ENCODE measurements around the gene TNNT1.
A peak's percentile ranks its signal among the peaks of the same experiment; 100 is the strongest.

Gene TNNT1

DNA sequence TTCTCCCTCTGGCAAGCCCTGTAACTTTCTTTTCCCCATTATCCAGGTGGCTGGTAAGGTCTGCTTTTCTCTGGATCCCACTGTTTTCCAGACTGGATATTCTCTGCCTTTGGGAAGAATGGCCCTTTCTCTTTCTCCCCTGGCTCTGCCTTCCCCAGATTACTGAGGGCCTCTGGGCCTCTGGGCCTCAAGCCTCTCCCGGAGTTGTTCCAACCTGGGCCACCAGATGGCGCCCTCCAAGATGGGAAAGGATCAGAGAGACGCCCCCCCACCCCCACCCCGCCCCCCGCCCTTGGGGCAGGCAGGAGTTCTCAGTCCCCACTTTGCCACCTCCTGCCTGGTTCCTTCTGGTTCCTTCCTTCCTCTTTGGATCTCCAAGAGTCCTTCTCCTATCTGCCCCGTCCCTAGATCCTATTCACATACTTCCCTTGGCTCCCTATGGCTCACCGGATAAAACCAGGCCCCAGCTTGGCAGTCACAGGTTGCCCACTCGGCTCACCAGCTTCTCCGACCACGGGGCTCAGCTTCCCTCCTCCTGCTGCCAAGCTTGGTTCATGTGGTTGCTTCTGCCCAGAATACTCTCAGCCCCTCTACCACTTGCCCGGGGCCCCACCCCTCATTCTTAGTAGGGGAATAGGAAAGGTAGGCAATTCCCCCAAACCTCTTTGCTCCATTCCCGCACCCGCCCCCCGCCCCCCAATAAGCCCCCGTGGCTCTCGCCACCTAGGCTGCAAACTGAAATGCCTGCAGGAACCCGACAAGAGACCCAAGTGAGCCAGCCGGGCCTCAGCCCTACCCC, 60.3 kb downstream of the TNNT1 start:
- peak; percentile 77 for DNase-seq (ENCODE audit: low spot score)

DNA sequence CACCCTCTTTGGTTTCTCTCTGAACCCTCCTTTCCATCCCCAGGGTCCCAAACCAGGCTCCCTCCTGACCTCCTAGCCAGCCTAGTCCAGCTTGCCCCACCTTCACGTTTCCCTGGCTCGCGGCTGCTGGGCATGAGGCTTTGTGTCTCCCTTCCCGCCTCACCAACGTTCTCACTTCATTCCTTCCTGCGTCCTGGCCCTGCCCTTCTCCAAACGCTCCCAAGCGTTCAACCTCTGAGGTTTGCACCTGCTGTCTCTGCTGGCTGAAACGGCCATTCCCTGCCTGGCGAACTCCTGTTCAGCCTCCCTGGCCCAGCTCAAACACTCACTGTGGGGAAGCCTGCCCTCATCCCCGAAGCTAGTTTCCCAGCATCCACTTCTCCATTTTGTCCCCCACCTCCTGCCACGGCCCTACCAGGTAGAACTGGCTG, 61.0 kb downstream of the TNNT1 start:
- no peak for DNase-seq (ENCODE audit: low spot score)

DNA sequence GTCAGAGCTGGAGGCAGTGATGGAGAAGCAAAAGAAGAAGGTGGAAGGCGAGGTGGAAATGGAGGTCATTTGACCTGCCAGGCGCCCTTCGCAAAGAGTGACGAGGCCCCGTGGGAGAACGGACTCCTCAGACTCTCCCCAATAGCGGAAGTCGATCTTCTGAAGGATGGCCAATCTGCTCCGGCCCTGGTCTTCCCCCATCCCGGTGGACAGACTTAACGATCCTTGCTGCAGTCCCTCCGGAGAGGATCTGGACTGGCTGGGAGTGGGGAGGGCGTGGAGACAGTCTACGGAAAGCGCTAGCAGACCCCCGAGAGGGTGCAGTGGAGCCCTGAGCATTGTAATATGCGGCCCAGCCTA, 61.5 kb downstream of the TNNT1 start:
- no peak for DNase-seq (ENCODE audit: low spot score)

DNA sequence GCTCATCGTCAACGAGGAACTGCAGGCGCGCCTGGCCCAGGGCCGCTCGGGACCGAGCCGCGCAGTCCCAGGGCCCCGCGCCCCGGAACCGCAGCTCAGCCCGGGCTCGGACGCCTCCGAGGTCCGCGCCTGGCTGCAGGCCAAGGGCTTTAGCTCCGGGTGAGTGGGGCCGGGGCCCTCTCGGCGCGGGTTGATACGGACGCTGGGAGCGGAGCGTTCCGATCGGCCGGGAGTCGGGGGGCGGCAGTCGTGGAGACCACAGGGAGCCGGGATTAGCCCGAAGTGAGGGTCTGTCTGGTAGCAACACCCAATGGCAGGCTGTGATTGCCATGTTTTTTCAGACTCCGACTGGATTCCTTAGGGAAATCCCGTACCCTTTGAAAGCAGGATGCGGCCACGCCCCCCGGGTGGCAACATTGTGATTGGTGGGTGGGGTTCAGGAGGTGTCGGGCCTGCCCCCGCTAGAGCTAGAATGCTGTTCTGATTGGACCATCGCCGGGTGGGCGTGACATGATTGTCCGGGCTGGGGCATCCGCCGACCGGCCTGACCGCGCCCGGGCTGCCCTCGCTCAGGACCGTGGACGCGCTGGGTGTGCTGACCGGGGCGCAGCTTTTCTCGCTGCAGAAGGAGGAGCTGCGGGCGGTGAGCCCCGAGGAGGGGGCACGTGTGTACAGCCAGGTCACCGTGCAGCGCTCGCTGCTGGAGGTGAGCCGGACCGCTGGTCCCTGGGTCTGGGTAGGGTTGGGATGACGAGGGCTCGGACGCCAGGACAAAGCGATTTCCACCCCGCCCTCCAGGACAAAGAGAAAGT, 62.1 kb downstream of the TNNT1 start:
- peak; percentile 34 for DNase-seq (ENCODE audit: low spot score)

DNA sequence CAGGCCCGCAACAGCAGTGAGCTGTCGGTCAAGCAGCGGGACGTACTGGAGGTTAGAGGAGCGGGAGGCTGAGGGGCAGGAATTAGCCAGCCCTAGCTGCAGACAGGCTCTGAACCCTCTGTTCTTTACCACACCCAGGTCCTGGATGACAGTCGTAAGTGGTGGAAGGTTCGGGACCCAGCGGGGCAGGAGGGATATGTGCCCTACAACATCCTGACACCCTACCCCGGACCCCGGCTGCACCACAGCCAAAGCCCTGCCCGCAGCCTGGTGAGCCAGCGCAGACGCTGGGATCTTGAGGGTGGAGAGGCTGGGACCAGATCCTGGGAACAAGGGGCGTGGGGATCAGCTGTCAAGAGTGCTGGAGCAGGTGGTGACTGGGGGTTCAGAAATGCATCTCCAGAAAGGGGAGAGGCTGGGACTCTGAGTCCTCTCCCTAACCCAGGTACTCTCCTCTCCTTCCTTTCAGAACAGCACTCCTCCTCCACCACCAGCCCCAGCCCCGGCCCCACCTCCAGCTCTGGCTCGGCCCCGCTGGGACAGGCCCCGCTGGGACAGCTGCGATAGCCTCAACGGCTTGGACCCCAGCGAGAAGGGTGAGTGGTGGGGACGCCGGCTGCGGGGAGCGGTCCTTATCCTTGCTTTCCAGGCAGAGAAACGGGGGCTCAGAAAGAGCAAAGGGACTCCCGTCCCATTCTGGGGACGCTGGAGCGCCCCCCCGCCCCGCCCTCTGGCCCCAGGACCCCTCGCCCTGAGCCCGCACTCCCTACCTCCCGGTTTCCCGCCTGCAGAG, 62.9 kb downstream of the TNNT1 start:
- DNase-seq (ENCODE audit: low spot score) = no peak

DNA sequence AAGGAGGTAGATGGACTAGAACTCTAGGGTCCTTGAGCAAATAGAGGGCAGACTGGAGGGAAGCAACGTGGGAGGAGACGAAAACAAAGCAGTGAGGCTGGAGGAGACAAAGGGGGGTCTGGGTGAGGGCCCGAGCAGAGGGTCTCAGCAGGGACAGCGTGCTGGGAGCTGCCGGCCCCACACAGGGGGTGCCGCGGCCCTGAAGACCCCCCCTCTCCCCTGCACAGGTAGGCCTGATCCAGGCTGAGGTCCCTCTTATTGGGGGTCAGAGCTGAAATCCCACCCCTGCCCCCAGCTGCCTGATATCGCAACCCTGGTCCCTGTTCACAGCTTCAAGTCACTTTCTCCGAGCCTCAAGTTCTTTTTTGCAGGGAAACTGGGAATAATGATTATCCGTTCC, 64.6 kb downstream of the TNNT1 start:
- no peak for DNase-seq (ENCODE audit: low spot score)

DNA sequence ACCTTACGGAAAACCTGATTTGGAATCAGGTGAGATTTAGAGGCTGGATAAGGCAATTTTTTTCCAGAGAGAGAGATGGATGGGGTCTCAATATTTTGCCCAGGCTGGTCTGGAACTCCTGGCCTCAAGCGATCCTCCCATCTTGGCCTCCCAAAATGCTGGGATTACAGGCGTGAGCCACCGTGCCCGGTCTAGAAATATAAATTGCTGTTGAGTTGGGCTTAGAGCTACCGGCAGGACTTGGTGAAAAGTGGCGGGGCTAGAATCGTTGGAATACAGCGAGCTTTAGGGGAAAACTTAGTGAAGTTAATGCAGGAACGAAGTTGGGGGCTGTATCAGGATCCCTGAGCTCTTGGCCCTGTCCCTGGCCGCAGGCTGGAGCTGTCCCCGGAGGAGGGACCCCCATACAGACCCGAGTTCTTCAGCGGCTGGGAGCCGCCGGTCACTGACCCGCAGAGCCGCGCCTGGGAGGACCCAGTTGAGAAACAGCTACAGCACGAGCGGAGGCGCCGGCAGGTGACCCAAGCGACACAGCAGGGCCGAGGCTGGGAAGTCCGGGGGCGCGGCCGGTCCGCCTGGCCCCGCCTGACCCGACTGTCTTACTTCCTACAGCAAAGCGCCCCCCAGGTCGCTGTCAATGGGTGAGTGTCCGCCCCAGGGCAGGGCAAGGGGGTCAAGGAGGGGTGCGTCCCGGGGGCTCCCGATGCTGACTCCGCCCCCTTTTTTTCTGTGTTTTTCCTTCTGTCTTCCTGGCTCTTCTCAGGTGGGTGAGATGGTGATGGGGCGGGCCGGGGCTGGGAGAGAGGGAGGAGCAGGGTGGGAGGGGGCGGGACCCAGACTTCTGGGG, 65.8 kb downstream of the TNNT1 start:
- DNase-seq (ENCODE audit: low spot score) = no peak

Data from activated CD4-positive, alpha-beta T cell treated with anti-CD3 and anti-CD28 coated beads, Interleukin-2, Interleukin-4, amounts not matched to agents 100 ng/mL and 50 ng/mL, durations not matched to agents 16 hours and 8 hours (primary cell).